IMR-90 (cell line): Measurements from ENCODE around the gene ZNF362. TPM values are rescaled to one million over a fixed set of nuclear protein-coding genes. Genes with fewer than 3 reads are reported as not detected.

Experiments used
- ATAC-seq: fragments of 200-7000 bp; cut with Tn5 transposase; 2 replicates; pipeline ENCODE4 v1.9.1; 2020; ENCODE audit warnings: low read depth, mild to moderate bottlenecking, moderate library complexity
- BruUV-seq: library from RNA; stranded (reverse); fragments of 400-500 nt; replicated peaks from 2 replicates; lab custom pipeline; 2021; lab: Mats Ljungman, UMichigan
- CTCF ChIA-PET: fragments of 300-600 bp; formaldehyde crosslinking; extraction: SDS; loops from one replicate; lab custom pipeline; 2021; ENCODE audit warnings: antibody characterized with exemption; lab: Yijun Ruan, JAX
- POLR2A ChIA-PET: fragments of 300-600 bp; sonication (Branson Sonifier 250); formaldehyde crosslinking; loops from one replicate; lab custom pipeline; 2022; ENCODE audit warnings: antibody characterized with exemption; ENCODE audit not compliant: unreplicated experiment; lab: Charles Lee
- DNase-seq: peaks from one replicate; pipeline ENCODE4 v3.0.0; 2013
- H2AFZ ChIP-seq: replicated peaks from 2 replicates; pipeline ENCODE3; 2013; ENCODE audit warnings: low read length, mild to moderate bottlenecking; ENCODE audit not compliant: poor library complexity
- H2AK5ac ChIP-seq: 2 replicates; pipeline ENCODE4 v1.6.1; 2013; ENCODE audit warnings: low read depth, low read length, inconsistent platforms
- H2AK9ac ChIP-seq: replicated peaks from 2 replicates; pipeline ENCODE3; 2013; ENCODE audit warnings: mild to moderate bottlenecking, low read depth, low read length, moderate library complexity; ENCODE audit not compliant: poor library complexity
- H2BK120ac ChIP-seq: 2 replicates; pipeline ENCODE4 v1.6.1; 2013; ENCODE audit warnings: low read depth, low read length, inconsistent platforms
- H2BK15ac ChIP-seq: 3 replicates; pipeline ENCODE4 v1.6.1; 2013; ENCODE audit warnings: low read depth, low read length, inconsistent platforms
- H2BK20ac ChIP-seq: 2 replicates; pipeline ENCODE4 v1.6.1; 2013; ENCODE audit warnings: low read depth, mild to moderate bottlenecking, inconsistent platforms, low read length, moderate library complexity
- H2BK5ac ChIP-seq: 2 replicates; pipeline ENCODE4 v1.6.1; 2013; ENCODE audit warnings: mild to moderate bottlenecking, low read depth, low read length, inconsistent platforms; ENCODE audit not compliant: poor library complexity, severe bottlenecking
- H3K14ac ChIP-seq: replicated peaks from 2 replicates; pipeline ENCODE4 v1.6.1; 2013; ENCODE audit warnings: low read depth, low read length, inconsistent platforms
- H3K18ac ChIP-seq: 2 replicates; pipeline ENCODE4 v1.6.1; 2013; ENCODE audit warnings: low read depth, low read length, control low read depth
- H3K23ac ChIP-seq: 2 replicates; pipeline ENCODE4 v1.6.1; 2013; ENCODE audit warnings: low read depth, low read length, inconsistent platforms
- H3K27ac ChIP-seq: 2 replicates; pipeline ENCODE4 v1.5.1; 2013; ENCODE audit warnings: mild to moderate bottlenecking, control low read depth, low read length; ENCODE audit not compliant: insufficient read depth
- H3K27me3 ChIP-seq: 2 replicates; pipeline ENCODE4 v1.6.1; 2013; ENCODE audit warnings: low read length; ENCODE audit not compliant: control insufficient read depth, insufficient read depth
- H3K36me3 ChIP-seq: 2 replicates; pipeline ENCODE4 v1.6.1; 2013; ENCODE audit warnings: low read length, mixed read lengths; ENCODE audit not compliant: control insufficient read depth, insufficient read depth
- H3K4ac ChIP-seq: 2 replicates; pipeline ENCODE4 v1.6.1; 2013; ENCODE audit warnings: low read depth, low read length, inconsistent platforms
- H3K4me1 ChIP-seq: 2 replicates; pipeline ENCODE4 v1.6.1; 2013; ENCODE audit warnings: low read length, mixed read lengths; ENCODE audit not compliant: control insufficient read depth, insufficient read depth
- H3K4me2 ChIP-seq: 2 replicates; pipeline ENCODE4 v1.6.1; 2013; ENCODE audit warnings: low read depth, mild to moderate bottlenecking, control low read depth, low read length, moderate library complexity
- H3K4me3 ChIP-seq: 2 replicates; pipeline ENCODE4 v1.5.1; 2013; ENCODE audit warnings: low read depth, mild to moderate bottlenecking, control low read depth, low read length, moderate library complexity; ENCODE audit not compliant: insufficient read depth
- H3K56ac ChIP-seq: 2 replicates; pipeline ENCODE4 v1.6.1; 2013; ENCODE audit warnings: low read length, inconsistent platforms; ENCODE audit not compliant: insufficient read depth; ENCODE audit errors: extremely low read depth
- H3K79me1 ChIP-seq, 2 experiments: 2 replicates each; pipeline ENCODE4 v1.6.1; 2013; ENCODE audit warnings: low read length in 2 of 2, inconsistent platforms in 1 of 2, low read depth in 1 of 2
- H3K9ac ChIP-seq: 2 replicates; pipeline ENCODE4 v1.6.1; 2013; ENCODE audit warnings: low read depth, low read length, control low read depth
- H3K9me1 ChIP-seq: 2 replicates; pipeline ENCODE4 v1.6.1; 2013; ENCODE audit warnings: low read length, inconsistent platforms; ENCODE audit not compliant: insufficient read depth
- H3K9me3 ChIP-seq: 2 replicates; pipeline ENCODE4 v1.6.1; 2013; ENCODE audit warnings: low read length; ENCODE audit not compliant: control insufficient read depth, insufficient read depth
- H4K20me1 ChIP-seq: 2 replicates; pipeline ENCODE4 v1.6.1; 2013; ENCODE audit warnings: low read length, inconsistent platforms; ENCODE audit not compliant: insufficient read depth
- H4K5ac ChIP-seq: 2 replicates; pipeline ENCODE4 v1.6.1; 2013; ENCODE audit warnings: mild to moderate bottlenecking, low read depth, low read length, control low read depth
- H4K8ac ChIP-seq, 2 experiments: 2 replicates each; pipeline ENCODE4 v1.6.1; 2013; ENCODE audit warnings: low read depth in 2 of 2, low read length in 2 of 2, control low read depth in 1 of 2, inconsistent platforms in 1 of 2
- H4K91ac ChIP-seq: 2 replicates; pipeline ENCODE4 v1.6.1; 2013; ENCODE audit warnings: low read depth, low read length, inconsistent platforms; ENCODE audit not compliant: insufficient read depth
- BHLHE40 ChIP-seq: fragments of 150-350 bp; IDR thresholded peaks from 2 replicates; pipeline ENCODE4 v1.6.1; 2016; ENCODE audit warnings: mild to moderate bottlenecking, low read depth, low read length
- CEBPB ChIP-seq: IDR thresholded peaks from 2 replicates; pipeline ENCODE4 v1.6.1; 2012; ENCODE audit warnings: low read depth, low read length, improper control_type of control experiment
- CHD1 ChIP-seq: IDR thresholded peaks from 2 replicates; pipeline ENCODE4 v1.6.1; 2012; ENCODE audit warnings: low read depth, low read length, improper control_type of control experiment
- FOS ChIP-seq: fragments of 150-350 bp; IDR thresholded peaks from 2 replicates; pipeline ENCODE4 v1.6.1; 2016; ENCODE audit warnings: low read depth, low read length
- MAFK ChIP-seq: IDR thresholded peaks from 2 replicates; pipeline ENCODE4 v1.6.1; 2012; ENCODE audit warnings: low read depth, low read length, improper control_type of control experiment
- MAZ ChIP-seq: IDR thresholded peaks from 2 replicates; pipeline ENCODE4 v1.6.1; 2012; ENCODE audit warnings: low read depth, mild to moderate bottlenecking, low read length, improper control_type of control experiment, moderate library complexity, borderline replicate concordance
- MXI1 ChIP-seq: IDR thresholded peaks from 2 replicates; pipeline ENCODE4 v1.6.1; 2012; ENCODE audit warnings: low read depth, mild to moderate bottlenecking, low read length, moderate library complexity, borderline replicate concordance
- NFE2L2 ChIP-seq: fragments of 150-350 bp; IDR thresholded peaks from 2 replicates; pipeline ENCODE4 v1.6.1; 2016; ENCODE audit warnings: low read depth, mild to moderate bottlenecking, low read length
- POLR2A ChIP-seq: IDR thresholded peaks from 2 replicates; pipeline ENCODE4 v1.6.1; 2012; ENCODE audit warnings: mild to moderate bottlenecking, low read depth, low read length
- RAD21 ChIP-seq: IDR thresholded peaks from 2 replicates; pipeline ENCODE4 v1.6.1; 2012; ENCODE audit warnings: low read length, improper control_type of control experiment
- RCOR1 ChIP-seq: IDR thresholded peaks from 2 replicates; pipeline ENCODE4 v1.6.1; 2012; ENCODE audit warnings: mild to moderate bottlenecking, low read length, improper control_type of control experiment; ENCODE audit not compliant: insufficient replicate concordance
- RFX5 ChIP-seq: IDR thresholded peaks from 2 replicates; pipeline ENCODE4 v1.8.0; 2012; ENCODE audit warnings: low read depth, mild to moderate bottlenecking, low read length, moderate library complexity
- SMC3 ChIP-seq: fragments of 150-350 bp; IDR thresholded peaks from 2 replicates; pipeline ENCODE4 v1.6.1; 2016; ENCODE audit warnings: low read depth, mild to moderate bottlenecking, antibody characterized with exemption, low read length, moderate library complexity
- WGBS, 2 experiments: methylation state at CpG; one replicate each; pipeline versions ENCODE4 v1.1.5 to v1.1.7; 2013; ENCODE audit warnings: missing lambda C conversion rate in 2 of 2; ENCODE audit not compliant: insufficient read length in 1 of 2; ENCODE audit errors: extremely low coverage in 2 of 2; 5-methylcytosine and 5-hydroxymethylcytosine counted together
- dilution Hi-C: fragments of 300-500 bp; cut with HindIII; formaldehyde crosslinking; loops from one replicate; pipeline ENCODE4 v1.14.3; 2018; ENCODE audit warnings: low sequenced_read_pairs; ENCODE audit not compliant: unreplicated experiment
- in situ Hi-C: fragments of 300-500 bp; cut with MboI; formaldehyde crosslinking; loops from 3 replicates; pipeline ENCODE4 v1.14.3; 2019; ENCODE audit warnings: low sequenced_read_pairs, inconsistent platforms, mixed read lengths
- intact Hi-C: fragments of 100-400 bp; cut with micrococcal nuclease; formaldehyde crosslinking; loops from 2 replicates; pipeline ENCODE4 v1.10.0; 2022
- polyA plus RNA-seq, 3 experiments: library from polyadenylated mRNA; depleted of rRNA; stranded (reverse); fragments of >200 nt; gene quantifications; 2 replicates each; pipeline ENCODE4 v1.2.3, GENCODE V29; 2012; ENCODE audit warnings: low replicate concordance in 1 of 3
- total RNA-seq: library from RNA; depleted of rRNA; stranded (reverse); fragments of >200 nt; gene quantifications from 2 replicates; pipeline ENCODE4 v1.2.3, GENCODE V29; 2012
- TF ChIP-seq, protein P1 (sequence below): fragments of 150-350 bp; IDR thresholded peaks from 2 replicates; pipeline ENCODE4 v1.6.1; 2016; ENCODE audit warnings: low read depth, mild to moderate bottlenecking, low read length, moderate library complexity, borderline replicate concordance
- TF ChIP-seq, protein P2 (sequence below): fragments of 150-350 bp; IDR thresholded peaks from 2 replicates; pipeline ENCODE4 v1.6.1; 2017; ENCODE audit warnings: mild to moderate bottlenecking, antibody characterized with exemption, low read length, low read depth

The ZNF362 gene
- total and polyA plus RNA-seq, 2 of the 4 experiments (the other 2 are of a cell fraction) = 5.7 to 12.9 TPM

DNA sequence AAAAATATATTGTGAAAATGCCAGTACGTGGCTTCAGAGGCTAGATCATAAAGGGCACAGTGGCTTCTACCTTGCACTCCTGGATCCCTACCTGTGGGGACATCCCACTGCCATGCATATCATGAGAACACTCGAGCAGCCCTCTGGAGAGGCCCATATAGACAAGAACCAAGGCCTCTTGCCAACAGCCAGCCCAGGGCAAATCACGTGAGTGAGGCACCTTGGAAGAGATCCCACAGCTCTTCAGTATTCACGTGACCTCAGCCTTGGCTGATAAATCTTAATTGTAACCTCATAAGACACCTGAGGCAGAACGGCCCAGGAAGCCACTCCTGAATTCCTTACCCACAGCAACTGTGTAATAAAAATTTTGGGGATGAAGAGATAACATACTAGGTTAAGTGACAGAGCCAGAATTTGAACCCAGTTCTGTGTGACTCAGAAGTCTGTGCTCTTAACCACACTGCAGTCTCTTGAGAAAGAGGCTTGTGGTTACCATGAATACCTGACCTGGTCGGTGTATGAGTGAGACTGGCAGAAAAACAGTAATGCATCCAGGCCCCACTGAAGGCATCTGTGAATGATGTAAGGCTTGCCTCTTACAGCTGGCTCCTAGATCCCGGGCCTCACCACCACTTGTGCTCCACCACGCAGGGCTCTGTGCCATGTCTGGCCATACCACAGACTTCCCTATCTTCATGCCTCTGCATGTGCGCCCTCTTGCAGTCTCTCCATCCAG is 71.5 kb downstream of the ZNF362 start:
- ATAC-seq (peak; percentile 81), DNase-seq (peak; percentile 99)
- H3K4me2 ChIP-seq = no peak overlapping the region
- ChIA-PET CTCF (interaction anchor here (0.7 to 1.1 kb wide), 2 partner anchors 14 to 32 kb away, joined by 3 read pairs; no protein-coding TSS in a partner anchor), POLR2A (no interaction called here)
- H2BK120ac ChIP-seq = no peak overlapping the region
- intact Hi-C loops (loop anchor here (5.0 kb wide), 1 partner anchor 40 kb away; no protein-coding TSS in a partner anchor), dilution Hi-C loops (no loop called here), in situ Hi-C loops (no loop called here)
- no peak overlapping the region for H3K4me3 ChIP-seq
- peaks cover 15% of the 10 kb centered on the region for H3K9me1 ChIP-seq
- H3K9ac ChIP-seq = no peak overlapping the region
- H2AK9ac ChIP-seq = peak overlapping the region; percentile 73
- H3K4ac ChIP-seq = peak overlapping the region; percentile 26
- H3K18ac ChIP-seq = no peak overlapping the region
- no peak overlapping the region for H2AFZ ChIP-seq
- peaks cover 28% of the 10 kb centered on the region for H3K4me1 ChIP-seq
- peaks cover 92% of the 10 kb centered on the region for H3K36me3 ChIP-seq
- no peak overlapping the region for H2AK5ac ChIP-seq
- no TSS peak for BruUV-seq
- H3K23ac ChIP-seq = no peak overlapping the region
- no peak overlapping the region for H3K14ac ChIP-seq
- peak overlapping the region; percentile 31 for H2BK5ac ChIP-seq
- no peaks in the 10 kb centered on the region for H3K27me3 ChIP-seq
- H4K91ac ChIP-seq = no peak overlapping the region
- peaks cover 61 to 91% of the 10 kb centered on the region in 2 experiments for H3K79me1 ChIP-seq
- 40% methylated on average over 2 of the region's 9 CpGs; no CpG with 5 or more reads in 1 of the 2 experiments for WGBS, 2 experiments
- peaks cover 89% of the 10 kb centered on the region for H4K20me1 ChIP-seq
- no peak overlapping the region for H2BK20ac ChIP-seq
- no peak overlapping the region for H3K56ac ChIP-seq
- no peak overlapping the region for H2BK15ac ChIP-seq
- H4K8ac ChIP-seq = no peak overlapping the region
- no peak overlapping the region for H4K5ac ChIP-seq
- H3K27ac ChIP-seq = peak overlapping the region; percentile 13; the same call in 1 of the 2 replicates
- no peaks in the 10 kb centered on the region for H3K9me3 ChIP-seq
- TF ChIP-seq POLR2A = no peak
- TF ChIP-seq, protein P1, sequence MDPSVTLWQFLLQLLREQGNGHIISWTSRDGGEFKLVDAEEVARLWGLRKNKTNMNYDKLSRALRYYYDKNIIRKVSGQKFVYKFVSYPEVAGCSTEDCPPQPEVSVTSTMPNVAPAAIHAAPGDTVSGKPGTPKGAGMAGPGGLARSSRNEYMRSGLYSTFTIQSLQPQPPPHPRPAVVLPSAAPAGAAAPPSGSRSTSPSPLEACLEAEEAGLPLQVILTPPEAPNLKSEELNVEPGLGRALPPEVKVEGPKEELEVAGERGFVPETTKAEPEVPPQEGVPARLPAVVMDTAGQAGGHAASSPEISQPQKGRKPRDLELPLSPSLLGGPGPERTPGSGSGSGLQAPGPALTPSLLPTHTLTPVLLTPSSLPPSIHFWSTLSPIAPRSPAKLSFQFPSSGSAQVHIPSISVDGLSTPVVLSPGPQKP = no peak
- peak; percentile 27; the same call in 1 of the 2 replicates for TF ChIP-seq RAD21
- TF ChIP-seq MAZ = peak; percentile 16; the same call in 1 of the 2 replicates
- TF ChIP-seq MXI1 = peak; percentile 44; the same call in 1 of the 2 replicates
- TF ChIP-seq CEBPB = peak; percentile 95
- TF ChIP-seq NFE2L2 = no peak
- TF ChIP-seq RCOR1 = peak; percentile 93
- peak; percentile 71; the same call in 1 of the 2 replicates for TF ChIP-seq BHLHE40
- TF ChIP-seq MAFK = no peak
- 0 out of 2 replicates have a peak, but pooled peaks have one; percentile 20 for TF ChIP-seq SMC3
- peak; percentile 62; the same call in 1 of the 2 replicates for TF ChIP-seq FOS
- TF ChIP-seq, protein P2, sequence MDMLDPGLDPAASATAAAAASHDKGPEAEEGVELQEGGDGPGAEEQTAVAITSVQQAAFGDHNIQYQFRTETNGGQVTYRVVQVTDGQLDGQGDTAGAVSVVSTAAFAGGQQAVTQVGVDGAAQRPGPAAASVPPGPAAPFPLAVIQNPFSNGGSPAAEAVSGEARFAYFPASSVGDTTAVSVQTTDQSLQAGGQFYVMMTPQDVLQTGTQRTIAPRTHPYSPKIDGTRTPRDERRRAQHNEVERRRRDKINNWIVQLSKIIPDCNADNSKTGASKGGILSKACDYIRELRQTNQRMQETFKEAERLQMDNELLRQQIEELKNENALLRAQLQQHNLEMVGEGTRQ = peak; percentile 52
- no peak for TF ChIP-seq RFX5
- TF ChIP-seq CHD1 = no peak
